ENCODE measurements around the gene ERC2.

DNA sequence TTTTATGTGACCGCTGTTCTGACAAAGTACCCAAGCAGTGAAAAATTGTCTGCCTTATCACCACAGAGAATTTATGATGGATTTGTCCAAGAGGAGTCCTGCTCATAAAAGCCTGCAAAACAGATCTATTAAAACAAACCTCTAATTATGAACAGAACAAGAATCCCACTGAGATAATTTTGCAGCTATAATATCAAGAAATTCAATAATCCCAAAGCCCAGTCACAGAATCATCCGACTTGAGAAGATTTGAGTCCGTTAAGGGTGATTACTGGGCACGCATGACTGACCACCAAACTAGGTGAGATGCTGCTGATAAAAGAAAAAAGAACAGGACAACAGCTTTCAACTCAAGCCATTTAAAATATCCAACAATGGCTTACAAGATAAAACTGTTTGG lies 750.2 kb downstream of the ERC2 start:
- TF ChIP-seq, protein P1, sequence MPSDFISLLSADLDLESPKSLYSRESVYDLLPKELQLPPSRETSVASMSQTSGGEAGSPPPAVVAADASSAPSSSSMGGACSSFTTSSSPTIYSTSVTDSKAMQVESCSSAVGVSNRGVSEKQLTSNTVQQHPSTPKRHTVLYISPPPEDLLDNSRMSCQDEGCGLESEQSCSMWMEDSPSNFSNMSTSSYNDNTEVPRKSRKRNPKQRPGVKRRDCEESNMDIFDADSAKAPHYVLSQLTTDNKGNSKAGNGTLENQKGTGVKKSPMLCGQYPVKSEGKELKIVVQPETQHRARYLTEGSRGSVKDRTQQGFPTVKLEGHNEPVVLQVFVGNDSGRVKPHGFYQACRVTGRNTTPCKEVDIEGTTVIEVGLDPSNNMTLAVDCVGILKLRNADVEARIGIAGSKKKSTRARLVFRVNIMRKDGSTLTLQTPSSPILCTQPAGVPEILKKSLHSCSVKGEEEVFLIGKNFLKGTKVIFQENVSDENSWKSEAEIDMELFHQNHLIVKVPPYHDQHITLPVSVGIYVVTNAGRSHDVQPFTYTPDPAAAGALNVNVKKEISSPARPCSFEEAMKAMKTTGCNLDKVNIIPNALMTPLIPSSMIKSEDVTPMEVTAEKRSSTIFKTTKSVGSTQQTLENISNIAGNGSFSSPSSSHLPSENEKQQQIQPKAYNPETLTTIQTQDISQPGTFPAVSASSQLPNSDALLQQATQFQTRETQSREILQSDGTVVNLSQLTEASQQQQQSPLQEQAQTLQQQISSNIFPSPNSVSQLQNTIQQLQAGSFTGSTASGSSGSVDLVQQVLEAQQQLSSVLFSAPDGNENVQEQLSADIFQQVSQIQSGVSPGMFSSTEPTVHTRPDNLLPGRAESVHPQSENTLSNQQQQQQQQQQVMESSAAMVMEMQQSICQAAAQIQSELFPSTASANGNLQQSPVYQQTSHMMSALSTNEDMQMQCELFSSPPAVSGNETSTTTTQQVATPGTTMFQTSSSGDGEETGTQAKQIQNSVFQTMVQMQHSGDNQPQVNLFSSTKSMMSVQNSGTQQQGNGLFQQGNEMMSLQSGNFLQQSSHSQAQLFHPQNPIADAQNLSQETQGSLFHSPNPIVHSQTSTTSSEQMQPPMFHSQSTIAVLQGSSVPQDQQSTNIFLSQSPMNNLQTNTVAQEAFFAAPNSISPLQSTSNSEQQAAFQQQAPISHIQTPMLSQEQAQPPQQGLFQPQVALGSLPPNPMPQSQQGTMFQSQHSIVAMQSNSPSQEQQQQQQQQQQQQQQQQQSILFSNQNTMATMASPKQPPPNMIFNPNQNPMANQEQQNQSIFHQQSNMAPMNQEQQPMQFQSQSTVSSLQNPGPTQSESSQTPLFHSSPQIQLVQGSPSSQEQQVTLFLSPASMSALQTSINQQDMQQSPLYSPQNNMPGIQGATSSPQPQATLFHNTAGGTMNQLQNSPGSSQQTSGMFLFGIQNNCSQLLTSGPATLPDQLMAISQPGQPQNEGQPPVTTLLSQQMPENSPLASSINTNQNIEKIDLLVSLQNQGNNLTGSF (CRISPR knock-in tag; IDR thresholded peaks at IDR 0.05), result no peak
- TF ChIP-seq, protein P2, sequence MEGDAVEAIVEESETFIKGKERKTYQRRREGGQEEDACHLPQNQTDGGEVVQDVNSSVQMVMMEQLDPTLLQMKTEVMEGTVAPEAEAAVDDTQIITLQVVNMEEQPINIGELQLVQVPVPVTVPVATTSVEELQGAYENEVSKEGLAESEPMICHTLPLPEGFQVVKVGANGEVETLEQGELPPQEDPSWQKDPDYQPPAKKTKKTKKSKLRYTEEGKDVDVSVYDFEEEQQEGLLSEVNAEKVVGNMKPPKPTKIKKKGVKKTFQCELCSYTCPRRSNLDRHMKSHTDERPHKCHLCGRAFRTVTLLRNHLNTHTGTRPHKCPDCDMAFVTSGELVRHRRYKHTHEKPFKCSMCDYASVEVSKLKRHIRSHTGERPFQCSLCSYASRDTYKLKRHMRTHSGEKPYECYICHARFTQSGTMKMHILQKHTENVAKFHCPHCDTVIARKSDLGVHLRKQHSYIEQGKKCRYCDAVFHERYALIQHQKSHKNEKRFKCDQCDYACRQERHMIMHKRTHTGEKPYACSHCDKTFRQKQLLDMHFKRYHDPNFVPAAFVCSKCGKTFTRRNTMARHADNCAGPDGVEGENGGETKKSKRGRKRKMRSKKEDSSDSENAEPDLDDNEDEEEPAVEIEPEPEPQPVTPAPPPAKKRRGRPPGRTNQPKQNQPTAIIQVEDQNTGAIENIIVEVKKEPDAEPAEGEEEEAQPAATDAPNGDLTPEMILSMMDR (CRISPR knock-in tag; IDR thresholded peaks at IDR 0.05), result no peak
- TF ChIP-seq, protein P3, sequence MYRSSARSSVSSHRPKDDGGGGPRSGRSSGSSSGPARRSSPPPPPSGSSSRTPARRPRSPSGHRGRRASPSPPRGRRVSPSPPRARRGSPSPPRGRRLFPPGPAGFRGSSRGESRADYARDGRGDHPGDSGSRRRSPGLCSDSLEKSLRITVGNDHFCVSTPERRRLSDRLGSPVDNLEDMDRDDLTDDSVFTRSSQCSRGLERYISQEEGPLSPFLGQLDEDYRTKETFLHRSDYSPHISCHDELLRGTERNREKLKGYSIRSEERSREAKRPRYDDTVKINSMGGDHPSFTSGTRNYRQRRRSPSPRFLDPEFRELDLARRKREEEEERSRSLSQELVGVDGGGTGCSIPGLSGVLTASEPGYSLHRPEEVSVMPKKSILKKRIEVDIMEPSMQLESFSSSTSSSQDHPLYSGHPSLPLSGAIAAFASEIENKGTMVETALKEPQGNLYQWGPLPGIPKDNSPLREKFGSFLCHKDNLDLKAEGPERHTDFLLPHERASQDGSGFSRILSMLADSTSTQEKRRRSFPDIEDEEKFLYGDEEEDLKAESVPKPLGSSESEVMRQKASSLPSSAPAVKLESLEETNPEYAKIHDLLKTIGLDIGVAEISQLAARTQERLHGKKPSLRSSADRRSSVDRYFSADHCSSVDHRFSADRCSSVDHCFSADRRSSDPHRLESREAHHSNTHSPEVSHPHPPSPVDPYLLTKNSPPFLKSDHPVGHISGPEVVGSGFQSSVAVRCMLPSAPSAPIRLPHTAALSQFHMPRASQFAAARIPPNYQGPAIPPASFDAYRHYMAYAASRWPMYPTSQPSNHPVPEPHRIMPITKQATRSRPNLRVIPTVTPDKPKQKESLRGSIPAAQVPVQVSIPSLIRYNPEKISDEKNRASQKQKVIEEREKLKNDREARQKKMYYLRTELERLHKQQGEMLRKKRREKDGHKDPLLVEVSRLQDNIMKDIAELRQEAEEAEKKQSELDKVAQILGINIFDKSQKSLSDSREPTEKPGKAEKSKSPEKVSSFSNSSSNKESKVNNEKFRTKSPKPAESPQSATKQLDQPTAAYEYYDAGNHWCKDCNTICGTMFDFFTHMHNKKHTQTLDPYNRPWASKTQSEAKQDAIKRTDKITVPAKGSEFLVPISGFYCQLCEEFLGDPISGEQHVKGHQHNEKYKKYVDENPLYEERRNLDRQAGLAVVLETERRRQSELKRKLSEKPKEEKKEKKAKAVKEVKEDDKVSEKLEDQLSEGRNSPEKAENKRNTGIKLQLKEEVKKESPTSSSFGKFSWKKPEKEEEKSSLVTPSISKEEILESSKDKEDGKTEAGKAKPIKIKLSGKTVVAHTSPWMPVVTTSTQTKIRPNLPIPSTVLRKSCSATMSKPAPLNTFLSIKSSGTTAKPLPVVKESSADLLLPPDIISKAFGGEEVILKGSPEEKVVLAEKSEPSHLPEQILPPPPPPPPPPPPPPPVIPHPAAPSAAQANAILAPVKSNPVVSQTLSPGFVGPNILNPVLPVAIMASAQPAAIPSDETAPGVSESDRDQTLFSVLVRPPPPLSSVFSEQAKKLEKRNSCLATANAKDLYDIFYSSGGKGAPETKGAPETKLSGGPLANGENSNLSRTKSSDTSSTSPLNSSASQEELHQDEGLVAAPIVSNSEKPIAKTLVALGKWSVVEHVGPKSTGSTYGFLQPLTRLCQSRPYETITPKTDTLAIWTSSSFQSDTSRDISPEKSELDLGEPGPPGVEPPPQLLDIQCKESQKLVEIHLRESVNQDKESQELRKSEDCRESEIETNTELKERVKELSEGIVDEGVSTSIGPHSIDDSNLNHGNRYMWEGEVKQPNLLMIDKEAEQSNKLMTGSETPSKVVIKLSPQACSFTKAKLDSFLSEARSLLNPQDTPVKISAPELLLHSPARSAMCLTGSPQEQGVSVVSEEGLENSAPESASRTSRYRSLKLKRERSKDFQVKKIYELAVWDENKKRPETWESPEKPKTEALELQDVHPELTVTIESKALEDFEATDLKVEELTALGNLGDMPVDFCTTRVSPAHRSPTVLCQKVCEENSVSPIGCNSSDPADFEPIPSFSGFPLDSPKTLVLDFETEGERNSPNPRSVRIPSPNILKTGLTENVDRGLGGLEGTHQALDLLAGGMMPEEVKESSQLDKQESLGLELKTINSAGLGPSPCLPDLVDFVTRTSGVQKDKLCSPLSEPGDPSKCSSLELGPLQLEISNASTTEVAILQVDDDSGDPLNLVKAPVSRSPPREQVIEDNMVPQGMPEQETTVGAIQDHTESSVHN (CRISPR knock-in tag; IDR thresholded peaks at IDR 0.05), result no peak
- TF ChIP-seq MAZ (IDR thresholded peaks at IDR 0.05; ENCODE audit: borderline replicate concordance, low read depth, low read length), result no peak
- no peak for TF ChIP-seq MAZ (CRISPR knock-in tag; IDR thresholded peaks at IDR 0.05; ENCODE audit: low read depth)
- TF ChIP-seq, protein P4, sequence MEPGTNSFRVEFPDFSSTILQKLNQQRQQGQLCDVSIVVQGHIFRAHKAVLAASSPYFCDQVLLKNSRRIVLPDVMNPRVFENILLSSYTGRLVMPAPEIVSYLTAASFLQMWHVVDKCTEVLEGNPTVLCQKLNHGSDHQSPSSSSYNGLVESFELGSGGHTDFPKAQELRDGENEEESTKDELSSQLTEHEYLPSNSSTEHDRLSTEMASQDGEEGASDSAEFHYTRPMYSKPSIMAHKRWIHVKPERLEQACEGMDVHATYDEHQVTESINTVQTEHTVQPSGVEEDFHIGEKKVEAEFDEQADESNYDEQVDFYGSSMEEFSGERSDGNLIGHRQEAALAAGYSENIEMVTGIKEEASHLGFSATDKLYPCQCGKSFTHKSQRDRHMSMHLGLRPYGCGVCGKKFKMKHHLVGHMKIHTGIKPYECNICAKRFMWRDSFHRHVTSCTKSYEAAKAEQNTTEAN (CRISPR knock-in tag; conservative IDR thresholded peaks at IDR 0.05), result no peak
